ENCODE measurements around the gene UNCX.

DNA sequence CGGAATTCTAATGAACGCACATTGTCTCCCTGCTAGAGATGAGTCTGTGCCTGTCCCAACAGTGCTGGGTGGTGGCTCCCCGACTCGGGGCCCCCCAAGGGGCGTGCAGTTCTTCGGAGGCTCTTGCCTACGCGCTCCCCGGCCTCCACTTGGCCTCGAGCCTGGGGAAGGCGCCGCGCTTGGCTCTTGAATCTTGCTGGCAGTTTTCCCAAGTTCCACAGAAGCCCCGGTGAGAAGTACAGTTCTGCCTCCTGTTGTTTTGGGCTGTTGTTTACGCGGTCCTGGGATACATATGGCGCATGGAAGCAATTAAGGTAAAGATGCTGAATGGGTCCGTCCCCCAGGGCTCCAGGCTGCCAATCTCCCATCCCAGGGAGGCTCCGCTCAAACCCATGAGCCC lies 32.6 kb upstream of the UNCX start:
- no peak for TF ChIP-seq POLR2AphosphoS5 (IDR thresholded peaks at IDR 0.05; ENCODE audit: control insufficient read depth, insufficient read depth, low read depth, low read length)
- no peak for TF ChIP-seq HNRNPL (IDR thresholded peaks at IDR 0.05; ENCODE audit: low read depth, low read length)
- TF ChIP-seq, protein P1, sequence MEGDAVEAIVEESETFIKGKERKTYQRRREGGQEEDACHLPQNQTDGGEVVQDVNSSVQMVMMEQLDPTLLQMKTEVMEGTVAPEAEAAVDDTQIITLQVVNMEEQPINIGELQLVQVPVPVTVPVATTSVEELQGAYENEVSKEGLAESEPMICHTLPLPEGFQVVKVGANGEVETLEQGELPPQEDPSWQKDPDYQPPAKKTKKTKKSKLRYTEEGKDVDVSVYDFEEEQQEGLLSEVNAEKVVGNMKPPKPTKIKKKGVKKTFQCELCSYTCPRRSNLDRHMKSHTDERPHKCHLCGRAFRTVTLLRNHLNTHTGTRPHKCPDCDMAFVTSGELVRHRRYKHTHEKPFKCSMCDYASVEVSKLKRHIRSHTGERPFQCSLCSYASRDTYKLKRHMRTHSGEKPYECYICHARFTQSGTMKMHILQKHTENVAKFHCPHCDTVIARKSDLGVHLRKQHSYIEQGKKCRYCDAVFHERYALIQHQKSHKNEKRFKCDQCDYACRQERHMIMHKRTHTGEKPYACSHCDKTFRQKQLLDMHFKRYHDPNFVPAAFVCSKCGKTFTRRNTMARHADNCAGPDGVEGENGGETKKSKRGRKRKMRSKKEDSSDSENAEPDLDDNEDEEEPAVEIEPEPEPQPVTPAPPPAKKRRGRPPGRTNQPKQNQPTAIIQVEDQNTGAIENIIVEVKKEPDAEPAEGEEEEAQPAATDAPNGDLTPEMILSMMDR (IDR thresholded peaks at IDR 0.05 in 2 of 3, conservative IDR thresholded peaks at IDR 0.05 in 1 of 3; ENCODE audit: insufficient read depth in 2 of 3, low read depth in 1 of 3, low read length in 3 of 3): no peak
- no peak for TF ChIP-seq ESRRA (IDR thresholded peaks at IDR 0.05; ENCODE audit: borderline replicate concordance, low read depth)
- TF ChIP-seq PHF8 (IDR thresholded peaks at IDR 0.05; ENCODE audit: borderline replicate concordance, low read length): no peak
- no peak for TF ChIP-seq POLR2AphosphoS2 (IDR thresholded peaks at IDR 0.05; ENCODE audit: low read length)
- TF ChIP-seq, protein P2, sequence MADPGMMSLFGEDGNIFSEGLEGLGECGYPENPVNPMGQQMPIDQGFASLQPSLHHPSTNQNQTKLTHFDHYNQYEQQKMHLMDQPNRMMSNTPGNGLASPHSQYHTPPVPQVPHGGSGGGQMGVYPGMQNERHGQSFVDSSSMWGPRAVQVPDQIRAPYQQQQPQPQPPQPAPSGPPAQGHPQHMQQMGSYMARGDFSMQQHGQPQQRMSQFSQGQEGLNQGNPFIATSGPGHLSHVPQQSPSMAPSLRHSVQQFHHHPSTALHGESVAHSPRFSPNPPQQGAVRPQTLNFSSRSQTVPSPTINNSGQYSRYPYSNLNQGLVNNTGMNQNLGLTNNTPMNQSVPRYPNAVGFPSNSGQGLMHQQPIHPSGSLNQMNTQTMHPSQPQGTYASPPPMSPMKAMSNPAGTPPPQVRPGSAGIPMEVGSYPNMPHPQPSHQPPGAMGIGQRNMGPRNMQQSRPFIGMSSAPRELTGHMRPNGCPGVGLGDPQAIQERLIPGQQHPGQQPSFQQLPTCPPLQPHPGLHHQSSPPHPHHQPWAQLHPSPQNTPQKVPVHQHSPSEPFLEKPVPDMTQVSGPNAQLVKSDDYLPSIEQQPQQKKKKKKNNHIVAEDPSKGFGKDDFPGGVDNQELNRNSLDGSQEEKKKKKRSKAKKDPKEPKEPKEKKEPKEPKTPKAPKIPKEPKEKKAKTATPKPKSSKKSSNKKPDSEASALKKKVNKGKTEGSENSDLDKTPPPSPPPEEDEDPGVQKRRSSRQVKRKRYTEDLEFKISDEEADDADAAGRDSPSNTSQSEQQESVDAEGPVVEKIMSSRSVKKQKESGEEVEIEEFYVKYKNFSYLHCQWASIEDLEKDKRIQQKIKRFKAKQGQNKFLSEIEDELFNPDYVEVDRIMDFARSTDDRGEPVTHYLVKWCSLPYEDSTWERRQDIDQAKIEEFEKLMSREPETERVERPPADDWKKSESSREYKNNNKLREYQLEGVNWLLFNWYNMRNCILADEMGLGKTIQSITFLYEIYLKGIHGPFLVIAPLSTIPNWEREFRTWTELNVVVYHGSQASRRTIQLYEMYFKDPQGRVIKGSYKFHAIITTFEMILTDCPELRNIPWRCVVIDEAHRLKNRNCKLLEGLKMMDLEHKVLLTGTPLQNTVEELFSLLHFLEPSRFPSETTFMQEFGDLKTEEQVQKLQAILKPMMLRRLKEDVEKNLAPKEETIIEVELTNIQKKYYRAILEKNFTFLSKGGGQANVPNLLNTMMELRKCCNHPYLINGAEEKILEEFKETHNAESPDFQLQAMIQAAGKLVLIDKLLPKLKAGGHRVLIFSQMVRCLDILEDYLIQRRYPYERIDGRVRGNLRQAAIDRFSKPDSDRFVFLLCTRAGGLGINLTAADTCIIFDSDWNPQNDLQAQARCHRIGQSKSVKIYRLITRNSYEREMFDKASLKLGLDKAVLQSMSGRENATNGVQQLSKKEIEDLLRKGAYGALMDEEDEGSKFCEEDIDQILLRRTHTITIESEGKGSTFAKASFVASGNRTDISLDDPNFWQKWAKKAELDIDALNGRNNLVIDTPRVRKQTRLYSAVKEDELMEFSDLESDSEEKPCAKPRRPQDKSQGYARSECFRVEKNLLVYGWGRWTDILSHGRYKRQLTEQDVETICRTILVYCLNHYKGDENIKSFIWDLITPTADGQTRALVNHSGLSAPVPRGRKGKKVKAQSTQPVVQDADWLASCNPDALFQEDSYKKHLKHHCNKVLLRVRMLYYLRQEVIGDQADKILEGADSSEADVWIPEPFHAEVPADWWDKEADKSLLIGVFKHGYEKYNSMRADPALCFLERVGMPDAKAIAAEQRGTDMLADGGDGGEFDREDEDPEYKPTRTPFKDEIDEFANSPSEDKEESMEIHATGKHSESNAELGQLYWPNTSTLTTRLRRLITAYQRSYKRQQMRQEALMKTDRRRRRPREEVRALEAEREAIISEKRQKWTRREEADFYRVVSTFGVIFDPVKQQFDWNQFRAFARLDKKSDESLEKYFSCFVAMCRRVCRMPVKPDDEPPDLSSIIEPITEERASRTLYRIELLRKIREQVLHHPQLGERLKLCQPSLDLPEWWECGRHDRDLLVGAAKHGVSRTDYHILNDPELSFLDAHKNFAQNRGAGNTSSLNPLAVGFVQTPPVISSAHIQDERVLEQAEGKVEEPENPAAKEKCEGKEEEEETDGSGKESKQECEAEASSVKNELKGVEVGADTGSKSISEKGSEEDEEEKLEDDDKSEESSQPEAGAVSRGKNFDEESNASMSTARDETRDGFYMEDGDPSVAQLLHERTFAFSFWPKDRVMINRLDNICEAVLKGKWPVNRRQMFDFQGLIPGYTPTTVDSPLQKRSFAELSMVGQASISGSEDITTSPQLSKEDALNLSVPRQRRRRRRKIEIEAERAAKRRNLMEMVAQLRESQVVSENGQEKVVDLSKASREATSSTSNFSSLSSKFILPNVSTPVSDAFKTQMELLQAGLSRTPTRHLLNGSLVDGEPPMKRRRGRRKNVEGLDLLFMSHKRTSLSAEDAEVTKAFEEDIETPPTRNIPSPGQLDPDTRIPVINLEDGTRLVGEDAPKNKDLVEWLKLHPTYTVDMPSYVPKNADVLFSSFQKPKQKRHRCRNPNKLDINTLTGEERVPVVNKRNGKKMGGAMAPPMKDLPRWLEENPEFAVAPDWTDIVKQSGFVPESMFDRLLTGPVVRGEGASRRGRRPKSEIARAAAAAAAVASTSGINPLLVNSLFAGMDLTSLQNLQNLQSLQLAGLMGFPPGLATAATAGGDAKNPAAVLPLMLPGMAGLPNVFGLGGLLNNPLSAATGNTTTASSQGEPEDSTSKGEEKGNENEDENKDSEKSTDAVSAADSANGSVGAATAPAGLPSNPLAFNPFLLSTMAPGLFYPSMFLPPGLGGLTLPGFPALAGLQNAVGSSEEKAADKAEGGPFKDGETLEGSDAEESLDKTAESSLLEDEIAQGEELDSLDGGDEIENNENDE (IDR thresholded peaks at IDR 0.05; ENCODE audit: low read depth, low read length): no peak
- no peak for TF ChIP-seq HNRNPUL1 (IDR thresholded peaks at IDR 0.05; ENCODE audit: low read length)
